ENCODE data around the gene MED13L.

Gene MED13L

GRCh38 chr12:116057356-116057755, 220.1 kb downstream of the MED13L start:
- no peak for TF ChIP-seq CTCF (conservative IDR thresholded peaks at IDR 0.05)
- H3K27ac ChIP-seq = no peak overlapping the region

GRCh38 chr12:116055895-116056607, 221.4 kb downstream of the MED13L start:
- no peak overlapping the region for H3K27ac ChIP-seq
- no peak for TF ChIP-seq CTCF (conservative IDR thresholded peaks at IDR 0.05)

GRCh38 chr12:116054280-116054679, 223.2 kb downstream of the MED13L start:
- no peak overlapping the region for H3K27ac ChIP-seq
- TF ChIP-seq CTCF (conservative IDR thresholded peaks at IDR 0.05) = no peak

GRCh38 chr12:116053479-116054200, 223.9 kb downstream of the MED13L start:
- H3K27ac ChIP-seq = no peak overlapping the region

GRCh38 chr12:116050275-116050674, 227.2 kb downstream of the MED13L start:
- H3K27ac ChIP-seq = no peak overlapping the region
- no peak for TF ChIP-seq CTCF (conservative IDR thresholded peaks at IDR 0.05)

More at GRCh38 chr12:116053479-116054200, 223.9 kb downstream of the MED13L start:
- no peak for TF ChIP-seq CTCF (conservative IDR thresholded peaks at IDR 0.05)

- TF ChIP-seq CTCF (conservative IDR thresholded peaks at IDR 0.05) = no peak
Observed at GRCh38 chr12:116048879-116049278, 228.6 kb downstream of the MED13L start.

GRCh38 chr12:116046039-116046438, 231.5 kb downstream of the MED13L start:
- no peak overlapping the region for H3K27ac ChIP-seq
- no peak for TF ChIP-seq CTCF (conservative IDR thresholded peaks at IDR 0.05)

More at GRCh38 chr12:116048879-116049278, 228.6 kb downstream of the MED13L start:
- no peak overlapping the region for H3K27ac ChIP-seq

Data from VCaP (cell line).